ENCODE measurements around the gene CCDC106. TPM values are rescaled to one million over a fixed set of nuclear protein-coding genes. Genes with fewer than 3 reads are reported as not detected.

Gene CCDC106
- total RNA-seq, 1 experiment from 2014 or later, result 8.3 TPM

DNA sequence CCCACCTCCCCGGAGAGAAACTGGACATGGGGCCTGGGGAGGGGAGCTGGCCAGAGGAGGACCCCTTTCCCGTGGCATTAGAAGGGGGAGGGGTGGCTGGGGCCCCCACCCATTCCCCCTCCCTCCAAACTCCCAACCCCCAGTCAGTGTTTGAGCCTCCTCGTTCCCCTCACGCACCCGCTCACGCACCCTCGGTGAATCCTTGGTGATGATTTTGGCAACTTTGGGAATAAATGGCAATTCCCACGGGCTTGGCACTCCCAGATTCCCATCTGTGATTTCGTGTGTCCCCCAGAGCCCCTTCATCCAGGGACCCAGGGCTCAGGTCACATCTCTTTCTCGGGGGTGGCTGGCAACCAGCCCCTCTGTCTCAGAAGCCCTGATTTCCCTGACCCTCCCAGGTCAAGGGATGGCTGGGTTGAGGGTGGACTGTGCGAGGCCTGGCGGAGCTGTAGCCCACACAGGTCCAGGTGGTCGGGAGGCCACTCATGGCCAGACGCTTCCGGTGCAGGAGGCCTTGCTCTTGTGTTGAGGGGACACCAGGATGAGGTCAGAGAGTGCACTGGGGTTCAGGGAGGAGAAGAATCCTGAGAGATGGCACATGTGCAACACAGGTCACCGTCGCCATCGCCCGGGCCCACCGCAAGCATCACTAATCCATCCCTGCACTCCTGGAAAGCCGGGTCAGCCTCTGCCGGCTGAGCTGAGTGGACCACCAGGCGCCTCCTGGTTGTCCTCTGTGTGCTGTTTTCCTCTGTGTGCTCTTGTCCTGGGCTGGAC, 47.7 kb downstream of the CCDC106 start:
- no peak for DNase-seq (ENCODE audit: low read depth, low spot score)
- in situ Hi-C loops (cut with HindIII; ENCODE audit: low pct_unique_long_range_greater_than_20kb, low sequenced_read_pairs), result no loop called here

DNA sequence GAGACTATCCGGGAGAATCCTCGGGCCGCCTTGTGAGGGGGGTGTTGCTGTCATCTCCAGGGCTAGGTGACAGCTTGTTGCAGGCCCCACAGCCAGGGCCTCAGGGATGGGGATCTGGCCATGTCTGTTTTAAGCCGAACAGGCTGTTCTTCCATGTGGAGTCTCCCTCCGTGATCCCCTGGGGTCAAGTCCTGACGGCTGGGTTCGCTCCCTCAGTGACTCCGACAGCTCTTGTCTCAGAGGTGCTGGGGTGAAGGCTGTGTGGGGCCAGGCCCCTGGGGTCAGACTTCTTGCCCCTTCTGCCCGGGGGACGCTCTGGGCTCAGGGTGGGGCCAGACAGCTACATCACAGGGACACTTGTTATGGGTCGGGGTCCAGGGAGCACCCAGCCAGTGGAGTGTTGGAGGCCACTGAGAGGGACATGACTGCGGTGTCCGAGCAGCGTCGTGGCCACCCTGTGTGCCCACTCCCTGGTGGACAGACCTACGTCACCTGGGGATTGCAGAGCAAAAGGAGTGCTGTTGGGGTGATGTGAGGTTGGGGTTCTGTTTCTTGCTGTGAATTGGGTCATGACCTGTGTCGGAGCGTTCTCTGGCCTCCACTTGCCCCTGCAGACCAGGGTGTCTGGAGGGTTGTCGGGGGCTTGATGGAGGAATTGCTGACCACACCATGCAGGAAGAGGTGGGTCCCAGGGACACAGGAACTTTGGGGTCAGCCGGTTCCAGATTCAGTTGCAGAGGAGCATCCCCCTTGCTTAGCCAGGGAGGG, 48.5 kb downstream of the CCDC106 start:
- in situ Hi-C loops (cut with HindIII; ENCODE audit: low pct_unique_long_range_greater_than_20kb, low sequenced_read_pairs), result no loop called here
- DNase-seq (ENCODE audit: low read depth, low spot score), result no peak

DNA sequence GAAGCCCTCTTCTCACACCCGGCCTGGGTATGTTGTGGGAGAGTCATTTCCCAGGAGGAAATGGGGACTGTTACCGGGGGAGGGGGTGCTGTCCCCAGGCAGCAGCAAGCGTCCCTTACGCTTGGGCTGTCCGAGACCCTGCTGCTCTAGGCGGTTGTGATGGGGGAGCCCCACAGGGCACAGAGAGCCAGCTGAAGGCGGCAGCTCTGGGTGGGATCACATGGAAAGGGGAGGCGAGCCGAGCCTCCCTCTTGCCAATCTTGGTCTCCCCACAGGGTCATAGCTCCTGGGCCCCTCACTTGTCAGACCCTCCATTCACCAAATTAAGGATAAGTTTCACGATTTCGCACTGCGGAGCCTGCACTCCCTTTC, 49.0 kb downstream of the CCDC106 start:
- DNase-seq (ENCODE audit: low read depth, low spot score), result no peak
- in situ Hi-C loops (cut with HindIII; ENCODE audit: low pct_unique_long_range_greater_than_20kb, low sequenced_read_pairs), result no loop called here

DNA sequence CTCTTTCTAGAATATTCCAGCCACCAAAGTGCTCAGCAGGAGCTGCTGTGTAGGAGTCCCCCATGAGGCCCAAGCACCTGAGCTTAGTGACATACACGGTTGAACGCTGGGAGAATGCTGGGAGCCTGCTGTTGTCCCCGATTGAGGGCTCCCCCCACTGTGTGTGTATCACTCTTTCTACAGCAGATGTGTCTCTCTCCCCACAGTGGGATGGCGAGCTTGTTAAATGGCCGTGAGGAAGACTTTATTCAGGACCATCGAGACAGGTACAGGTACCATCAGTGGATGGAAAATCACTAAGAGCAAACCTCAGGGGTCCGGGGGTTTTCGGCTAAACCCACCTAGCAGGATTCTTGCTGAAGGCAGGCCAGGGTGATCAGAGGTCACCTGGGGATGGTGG, 49.7 kb downstream of the CCDC106 start:
- in situ Hi-C loops (cut with HindIII; ENCODE audit: low pct_unique_long_range_greater_than_20kb, low sequenced_read_pairs), result no loop called here
- DNase-seq (ENCODE audit: low read depth, low spot score), result no peak

DNA sequence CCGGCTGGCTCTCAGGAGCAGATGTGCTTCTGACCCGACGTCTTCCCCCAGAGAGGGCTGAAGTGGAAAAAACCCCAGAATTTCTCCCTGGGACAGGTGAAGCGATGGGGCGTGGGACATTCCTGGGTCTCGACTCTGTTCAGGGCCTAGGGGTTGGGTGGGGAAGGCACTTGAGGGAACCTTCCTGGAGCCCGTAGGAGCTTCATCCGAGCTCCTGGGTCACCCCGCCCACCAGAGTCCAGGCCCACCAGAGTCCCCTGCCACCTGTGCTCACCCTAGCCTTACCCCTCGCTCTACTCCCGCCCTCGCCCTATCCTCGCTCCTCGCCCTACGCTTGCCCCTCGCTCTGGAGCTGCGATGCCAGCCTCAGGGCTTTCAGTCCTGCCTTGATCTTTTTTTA, 50.2 kb downstream of the CCDC106 start:
- DNase-seq (ENCODE audit: low read depth, low spot score), result no peak
- in situ Hi-C loops (cut with HindIII; ENCODE audit: low pct_unique_long_range_greater_than_20kb, low sequenced_read_pairs), result no loop called here

DNA sequence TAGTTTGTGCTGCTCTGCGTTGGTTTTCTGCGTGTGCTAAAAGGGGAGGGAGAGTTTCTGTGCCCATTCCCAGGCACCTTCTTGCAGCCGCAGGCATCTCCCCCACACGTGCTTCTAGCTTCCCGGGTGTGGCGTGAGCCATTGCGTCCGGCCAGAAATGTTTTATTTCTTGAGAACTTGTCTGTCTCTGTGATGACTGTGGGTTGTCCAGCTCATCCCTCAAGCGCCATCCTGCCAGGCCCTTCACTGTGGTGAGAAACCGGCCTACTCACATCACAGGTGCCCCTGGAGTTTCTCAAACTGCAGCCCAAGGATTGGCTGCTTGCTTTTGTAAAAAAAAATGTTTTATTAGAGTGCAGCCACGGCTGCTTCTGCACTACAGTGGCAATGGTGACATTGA, 51.2 kb downstream of the CCDC106 start:
- in situ Hi-C loops (cut with HindIII; ENCODE audit: low pct_unique_long_range_greater_than_20kb, low sequenced_read_pairs), result no loop called here
- DNase-seq (ENCODE audit: low read depth, low spot score), result no peak

DNA sequence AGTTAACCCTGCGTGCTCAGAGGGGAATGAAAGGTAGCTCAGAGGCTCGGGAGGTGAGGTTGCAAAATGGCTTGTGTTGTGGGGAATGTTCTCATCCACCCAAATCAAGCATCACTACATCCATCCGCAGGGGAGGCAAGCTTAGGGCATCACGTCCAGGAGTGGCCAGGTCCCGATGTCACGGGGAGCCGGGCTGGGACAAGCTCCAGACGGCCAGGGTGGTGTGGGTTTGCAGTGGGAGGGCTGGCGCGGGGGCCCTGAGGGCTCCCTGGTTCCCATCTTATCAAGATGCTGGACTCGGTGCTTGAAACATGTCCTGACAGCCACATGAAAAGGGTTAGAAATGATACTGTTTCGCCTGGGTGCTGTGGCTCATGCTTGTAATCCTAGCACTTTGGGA, 52.8 kb downstream of the CCDC106 start:
- DNase-seq (ENCODE audit: low read depth, low spot score), result no peak
- in situ Hi-C loops (cut with HindIII; ENCODE audit: low pct_unique_long_range_greater_than_20kb, low sequenced_read_pairs), result no loop called here

DNA sequence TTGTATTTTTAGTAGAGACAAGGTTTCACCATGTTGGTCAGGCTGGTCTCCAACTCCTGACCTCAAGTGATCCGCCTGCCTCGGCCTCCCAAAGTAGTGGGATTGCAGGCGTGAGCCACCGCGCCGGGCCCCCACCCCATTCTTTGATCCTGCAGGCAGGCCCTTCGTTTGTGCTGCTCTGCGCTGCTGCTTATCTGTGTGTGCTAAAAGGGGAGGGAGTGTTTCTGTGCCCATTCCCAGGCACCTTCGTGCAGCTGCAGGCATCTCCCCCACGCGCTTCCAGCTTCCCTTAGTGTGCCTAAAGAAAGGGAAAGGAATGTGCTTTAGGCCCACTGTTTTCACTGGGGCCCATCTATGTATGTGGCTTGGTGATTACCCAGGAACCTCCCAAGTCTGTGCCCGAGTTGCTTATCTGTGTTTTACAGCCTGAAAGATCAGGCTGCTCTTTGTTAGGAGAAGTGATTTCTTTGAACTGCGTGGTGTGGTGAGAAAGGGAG, 54.2 kb downstream of the CCDC106 start:
- in situ Hi-C loops (cut with HindIII; ENCODE audit: low pct_unique_long_range_greater_than_20kb, low sequenced_read_pairs), result no loop called here
- no peak for DNase-seq (ENCODE audit: low read depth, low spot score)

Other genes starting within 250 kb of the CCDC106 start
- gene UBE2S, start 240.4 kb upstream of the CCDC106 start, total RNA-seq (2014; rRNA removed; shearing (Covaris generic)), result 269 and 276 TPM in 2 replicates
- gene SHISA7, start 204.9 kb upstream of the CCDC106 start, total RNA-seq (2014; rRNA removed; shearing (Covaris generic)), result not detected in 2 replicates
- 79.2 and 90.6 TPM in 2 replicates for gene ISOC2, start 186.6 kb upstream of the CCDC106 start, total RNA-seq (2014; rRNA removed; shearing (Covaris generic))
- gene C19orf85, start 183.5 kb upstream of the CCDC106 start, total RNA-seq (2014; rRNA removed; shearing (Covaris generic)), result not detected in 2 replicates
- gene ZNF628, start 171.6 kb upstream of the CCDC106 start, total RNA-seq (2014; rRNA removed; shearing (Covaris generic)), result 0.71 and 3.1 TPM in 2 replicates
- gene NAT14, start 163.0 kb upstream of the CCDC106 start, total RNA-seq (2014; rRNA removed; shearing (Covaris generic)), result 11.8 TPM in 2 replicates
- gene SSC5D, start 159.8 kb upstream of the CCDC106 start, total RNA-seq (2014; rRNA removed; shearing (Covaris generic)), result 0.05 TPM in 1 of 2 replicates, not detected in the other
- not detected in 2 replicates for gene SBK2, start 111.1 kb upstream of the CCDC106 start, total RNA-seq (2014; rRNA removed; shearing (Covaris generic))
- not detected in 2 replicates for gene SBK3, start 102.7 kb upstream of the CCDC106 start, total RNA-seq (2014; rRNA removed; shearing (Covaris generic))
- 2.4 and 3.8 TPM in 2 replicates for gene ZNF579, start 67.4 kb upstream of the CCDC106 start, total RNA-seq (2014; rRNA removed; shearing (Covaris generic))
- 1.9 and 5.3 TPM in 2 replicates for gene FIZ1, start 48.7 kb upstream of the CCDC106 start, total RNA-seq (2014; rRNA removed; shearing (Covaris generic))
- gene ZNF524, start 47.9 kb upstream of the CCDC106 start, total RNA-seq (2014; rRNA removed; shearing (Covaris generic)), result 4.7 and 5.5 TPM in 2 replicates
- 0.69 and 0.85 TPM in 2 replicates for gene ZNF865, start 42.6 kb upstream of the CCDC106 start, total RNA-seq (2014; rRNA removed; shearing (Covaris generic))
- 1.7 and 1.8 TPM in 2 replicates for gene ZNF784, start 23.6 kb upstream of the CCDC106 start, total RNA-seq (2014; rRNA removed; shearing (Covaris generic))
- gene ZNF580, start 7.2 kb upstream of the CCDC106 start, total RNA-seq (2014; rRNA removed; shearing (Covaris generic)), result 2.8 and 4.0 TPM in 2 replicates
- 10.6 and 15.3 TPM in 2 replicates for gene ZNF581, start 4.6 kb upstream of the CCDC106 start, total RNA-seq (2014; rRNA removed; shearing (Covaris generic))
- gene U2AF2, start 6.8 kb downstream of the CCDC106 start, total RNA-seq (2014; rRNA removed; shearing (Covaris generic)), result 131 and 139 TPM in 2 replicates
- gene EPN1, start 27.0 kb downstream of the CCDC106 start, total RNA-seq (2014; rRNA removed; shearing (Covaris generic)), result 25.3 and 29.0 TPM in 2 replicates
- gene NLRP9, start 90.2 kb downstream of the CCDC106 start, total RNA-seq (2014; rRNA removed; shearing (Covaris generic)), result not detected in 2 replicates
- gene RFPL4A, start 110.9 kb downstream of the CCDC106 start, total RNA-seq (2014; rRNA removed; shearing (Covaris generic)), result not detected in 2 replicates
- gene RFPL4AL1, start 120.9 kb downstream of the CCDC106 start, total RNA-seq (2014; rRNA removed; shearing (Covaris generic)), result not detected in 2 replicates
- gene NLRP11, start 183.8 kb downstream of the CCDC106 start, total RNA-seq (2014; rRNA removed; shearing (Covaris generic)), result 0.21 and 0.37 TPM in 2 replicates
- gene NLRP4, start 188.3 kb downstream of the CCDC106 start, total RNA-seq (2014; rRNA removed; shearing (Covaris generic)), result 0.11 and 0.55 TPM in 2 replicates